Measurements from ENCODE around the gene ZNF534. TPM values are rescaled to one million over a fixed set of nuclear protein-coding genes. Genes with fewer than 3 reads are reported as not detected.

The ZNF534 gene
- total and polyA plus RNA-seq, 2 of the 8 experiments (the other 6 are each of a cell fraction or from before 2014, with no cell fraction given): not detected

DNA sequence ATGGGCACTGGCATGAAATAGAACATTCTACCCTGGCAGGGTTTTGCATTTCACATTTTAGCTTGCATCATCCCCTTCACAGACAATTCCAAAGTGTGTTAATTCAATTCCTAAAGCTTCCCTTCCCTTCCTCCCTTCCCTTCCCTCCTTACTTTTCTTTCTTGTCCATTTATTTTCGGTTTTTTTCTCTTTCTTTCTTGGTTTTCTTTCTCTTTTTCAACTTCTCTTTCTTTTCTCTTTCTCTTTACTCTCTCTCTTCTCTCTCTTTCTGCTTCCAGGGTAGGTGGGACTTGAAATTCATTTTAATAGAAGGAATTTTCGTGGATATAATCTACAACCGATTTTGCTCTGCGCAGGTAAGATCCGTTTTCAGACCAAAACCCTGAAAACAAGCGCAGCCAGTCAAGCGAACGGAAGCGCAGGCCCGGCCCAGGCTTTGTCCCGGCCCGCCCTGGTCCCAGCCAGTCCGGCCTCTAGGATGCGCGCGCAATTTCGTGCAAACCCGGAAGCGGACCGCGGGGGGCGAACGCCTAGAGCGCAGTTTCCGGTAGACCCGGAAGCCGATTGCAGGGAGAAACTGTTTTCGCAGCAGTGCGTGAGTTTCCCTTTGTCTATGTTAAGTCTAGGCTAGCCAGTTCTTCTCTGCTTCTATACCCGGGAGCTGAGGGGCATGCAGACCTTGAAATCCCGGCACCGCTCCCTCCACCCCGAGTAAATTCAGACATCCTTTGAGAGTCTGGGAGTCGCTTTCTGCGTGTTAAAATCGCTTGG is 31.5 kb upstream of the ZNF534 start, which contains the start of gene ZNF528 (continued):
- TF ChIP-seq, protein P1, sequence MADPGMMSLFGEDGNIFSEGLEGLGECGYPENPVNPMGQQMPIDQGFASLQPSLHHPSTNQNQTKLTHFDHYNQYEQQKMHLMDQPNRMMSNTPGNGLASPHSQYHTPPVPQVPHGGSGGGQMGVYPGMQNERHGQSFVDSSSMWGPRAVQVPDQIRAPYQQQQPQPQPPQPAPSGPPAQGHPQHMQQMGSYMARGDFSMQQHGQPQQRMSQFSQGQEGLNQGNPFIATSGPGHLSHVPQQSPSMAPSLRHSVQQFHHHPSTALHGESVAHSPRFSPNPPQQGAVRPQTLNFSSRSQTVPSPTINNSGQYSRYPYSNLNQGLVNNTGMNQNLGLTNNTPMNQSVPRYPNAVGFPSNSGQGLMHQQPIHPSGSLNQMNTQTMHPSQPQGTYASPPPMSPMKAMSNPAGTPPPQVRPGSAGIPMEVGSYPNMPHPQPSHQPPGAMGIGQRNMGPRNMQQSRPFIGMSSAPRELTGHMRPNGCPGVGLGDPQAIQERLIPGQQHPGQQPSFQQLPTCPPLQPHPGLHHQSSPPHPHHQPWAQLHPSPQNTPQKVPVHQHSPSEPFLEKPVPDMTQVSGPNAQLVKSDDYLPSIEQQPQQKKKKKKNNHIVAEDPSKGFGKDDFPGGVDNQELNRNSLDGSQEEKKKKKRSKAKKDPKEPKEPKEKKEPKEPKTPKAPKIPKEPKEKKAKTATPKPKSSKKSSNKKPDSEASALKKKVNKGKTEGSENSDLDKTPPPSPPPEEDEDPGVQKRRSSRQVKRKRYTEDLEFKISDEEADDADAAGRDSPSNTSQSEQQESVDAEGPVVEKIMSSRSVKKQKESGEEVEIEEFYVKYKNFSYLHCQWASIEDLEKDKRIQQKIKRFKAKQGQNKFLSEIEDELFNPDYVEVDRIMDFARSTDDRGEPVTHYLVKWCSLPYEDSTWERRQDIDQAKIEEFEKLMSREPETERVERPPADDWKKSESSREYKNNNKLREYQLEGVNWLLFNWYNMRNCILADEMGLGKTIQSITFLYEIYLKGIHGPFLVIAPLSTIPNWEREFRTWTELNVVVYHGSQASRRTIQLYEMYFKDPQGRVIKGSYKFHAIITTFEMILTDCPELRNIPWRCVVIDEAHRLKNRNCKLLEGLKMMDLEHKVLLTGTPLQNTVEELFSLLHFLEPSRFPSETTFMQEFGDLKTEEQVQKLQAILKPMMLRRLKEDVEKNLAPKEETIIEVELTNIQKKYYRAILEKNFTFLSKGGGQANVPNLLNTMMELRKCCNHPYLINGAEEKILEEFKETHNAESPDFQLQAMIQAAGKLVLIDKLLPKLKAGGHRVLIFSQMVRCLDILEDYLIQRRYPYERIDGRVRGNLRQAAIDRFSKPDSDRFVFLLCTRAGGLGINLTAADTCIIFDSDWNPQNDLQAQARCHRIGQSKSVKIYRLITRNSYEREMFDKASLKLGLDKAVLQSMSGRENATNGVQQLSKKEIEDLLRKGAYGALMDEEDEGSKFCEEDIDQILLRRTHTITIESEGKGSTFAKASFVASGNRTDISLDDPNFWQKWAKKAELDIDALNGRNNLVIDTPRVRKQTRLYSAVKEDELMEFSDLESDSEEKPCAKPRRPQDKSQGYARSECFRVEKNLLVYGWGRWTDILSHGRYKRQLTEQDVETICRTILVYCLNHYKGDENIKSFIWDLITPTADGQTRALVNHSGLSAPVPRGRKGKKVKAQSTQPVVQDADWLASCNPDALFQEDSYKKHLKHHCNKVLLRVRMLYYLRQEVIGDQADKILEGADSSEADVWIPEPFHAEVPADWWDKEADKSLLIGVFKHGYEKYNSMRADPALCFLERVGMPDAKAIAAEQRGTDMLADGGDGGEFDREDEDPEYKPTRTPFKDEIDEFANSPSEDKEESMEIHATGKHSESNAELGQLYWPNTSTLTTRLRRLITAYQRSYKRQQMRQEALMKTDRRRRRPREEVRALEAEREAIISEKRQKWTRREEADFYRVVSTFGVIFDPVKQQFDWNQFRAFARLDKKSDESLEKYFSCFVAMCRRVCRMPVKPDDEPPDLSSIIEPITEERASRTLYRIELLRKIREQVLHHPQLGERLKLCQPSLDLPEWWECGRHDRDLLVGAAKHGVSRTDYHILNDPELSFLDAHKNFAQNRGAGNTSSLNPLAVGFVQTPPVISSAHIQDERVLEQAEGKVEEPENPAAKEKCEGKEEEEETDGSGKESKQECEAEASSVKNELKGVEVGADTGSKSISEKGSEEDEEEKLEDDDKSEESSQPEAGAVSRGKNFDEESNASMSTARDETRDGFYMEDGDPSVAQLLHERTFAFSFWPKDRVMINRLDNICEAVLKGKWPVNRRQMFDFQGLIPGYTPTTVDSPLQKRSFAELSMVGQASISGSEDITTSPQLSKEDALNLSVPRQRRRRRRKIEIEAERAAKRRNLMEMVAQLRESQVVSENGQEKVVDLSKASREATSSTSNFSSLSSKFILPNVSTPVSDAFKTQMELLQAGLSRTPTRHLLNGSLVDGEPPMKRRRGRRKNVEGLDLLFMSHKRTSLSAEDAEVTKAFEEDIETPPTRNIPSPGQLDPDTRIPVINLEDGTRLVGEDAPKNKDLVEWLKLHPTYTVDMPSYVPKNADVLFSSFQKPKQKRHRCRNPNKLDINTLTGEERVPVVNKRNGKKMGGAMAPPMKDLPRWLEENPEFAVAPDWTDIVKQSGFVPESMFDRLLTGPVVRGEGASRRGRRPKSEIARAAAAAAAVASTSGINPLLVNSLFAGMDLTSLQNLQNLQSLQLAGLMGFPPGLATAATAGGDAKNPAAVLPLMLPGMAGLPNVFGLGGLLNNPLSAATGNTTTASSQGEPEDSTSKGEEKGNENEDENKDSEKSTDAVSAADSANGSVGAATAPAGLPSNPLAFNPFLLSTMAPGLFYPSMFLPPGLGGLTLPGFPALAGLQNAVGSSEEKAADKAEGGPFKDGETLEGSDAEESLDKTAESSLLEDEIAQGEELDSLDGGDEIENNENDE (IDR thresholded peaks at IDR 0.05; ENCODE audit: insufficient replicate concordance, low read length): no peak
- no peak for TF ChIP-seq FOSL1 (IDR thresholded peaks at IDR 0.05; ENCODE audit: insufficient read depth, low read depth, low read length)
- no peak for TF ChIP-seq SIX5 (IDR thresholded peaks at IDR 0.05; ENCODE audit: low read depth, low read length)
- TF ChIP-seq BCL11A (IDR thresholded peaks at IDR 0.05; ENCODE audit: low read depth in 2 of 2, low read length in 2 of 2): no peak
- no peak for TF ChIP-seq SIN3A (conservative IDR thresholded peaks at IDR 0.05 in 1 of 2, IDR thresholded peaks at IDR 0.05 in 1 of 2; ENCODE audit: low read depth in 1 of 2, low read length in 2 of 2)
- TF ChIP-seq, protein P2, sequence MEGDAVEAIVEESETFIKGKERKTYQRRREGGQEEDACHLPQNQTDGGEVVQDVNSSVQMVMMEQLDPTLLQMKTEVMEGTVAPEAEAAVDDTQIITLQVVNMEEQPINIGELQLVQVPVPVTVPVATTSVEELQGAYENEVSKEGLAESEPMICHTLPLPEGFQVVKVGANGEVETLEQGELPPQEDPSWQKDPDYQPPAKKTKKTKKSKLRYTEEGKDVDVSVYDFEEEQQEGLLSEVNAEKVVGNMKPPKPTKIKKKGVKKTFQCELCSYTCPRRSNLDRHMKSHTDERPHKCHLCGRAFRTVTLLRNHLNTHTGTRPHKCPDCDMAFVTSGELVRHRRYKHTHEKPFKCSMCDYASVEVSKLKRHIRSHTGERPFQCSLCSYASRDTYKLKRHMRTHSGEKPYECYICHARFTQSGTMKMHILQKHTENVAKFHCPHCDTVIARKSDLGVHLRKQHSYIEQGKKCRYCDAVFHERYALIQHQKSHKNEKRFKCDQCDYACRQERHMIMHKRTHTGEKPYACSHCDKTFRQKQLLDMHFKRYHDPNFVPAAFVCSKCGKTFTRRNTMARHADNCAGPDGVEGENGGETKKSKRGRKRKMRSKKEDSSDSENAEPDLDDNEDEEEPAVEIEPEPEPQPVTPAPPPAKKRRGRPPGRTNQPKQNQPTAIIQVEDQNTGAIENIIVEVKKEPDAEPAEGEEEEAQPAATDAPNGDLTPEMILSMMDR (IDR thresholded peaks at IDR 0.05; ENCODE audit: control extremely low read depth in 1 of 3, insufficient read depth in 1 of 3, low read depth in 1 of 3, low read length in 3 of 3): no peak
- no peak for TF ChIP-seq RBBP5 (IDR thresholded peaks at IDR 0.05; ENCODE audit: borderline replicate concordance, low read depth, low read length)

Data from H1 (cell line).